ENCODE data around the gene PTRHD1. TPM values are rescaled to one million over a fixed set of nuclear protein-coding genes. Genes with fewer than 3 reads are reported as not detected.

Gene PTRHD1
- total RNA-seq, 4 donors from 2014 or later, result 10.2 to 35.1 (median 23.3) TPM

- no peak for TF ChIP-seq CTCF (IDR thresholded peaks at IDR 0.05; ENCODE audit: low read depth)
Measured at GRCh38 chr2:24774373-24774772, 18.8 kb downstream of the PTRHD1 start.

- TF ChIP-seq CTCF (IDR thresholded peaks at IDR 0.05; ENCODE audit: low read depth), result no peak
Measured at GRCh38 chr2:24771764-24772586, 21.2 kb downstream of the PTRHD1 start.

- TF ChIP-seq CTCF (IDR thresholded peaks at IDR 0.05; ENCODE audit: low read depth), result no peak
Measured at GRCh38 chr2:24771061-24771460, 22.1 kb downstream of the PTRHD1 start.

GRCh38 chr2:24768601-24769000, 24.6 kb downstream of the PTRHD1 start:
- no peak for TF ChIP-seq CTCF (IDR thresholded peaks at IDR 0.05; ENCODE audit: low read depth)

- no peak for TF ChIP-seq CTCF (IDR thresholded peaks at IDR 0.05; ENCODE audit: low read depth)
Measured at GRCh38 chr2:24768013-24768412, 25.2 kb downstream of the PTRHD1 start.

GRCh38 chr2:24766609-24767008, 26.6 kb downstream of the PTRHD1 start:
- TF ChIP-seq CTCF (IDR thresholded peaks at IDR 0.05; ENCODE audit: low read depth), result no peak

GRCh38 chr2:24763843-24764242, 29.3 kb downstream of the PTRHD1 start:
- TF ChIP-seq CTCF (IDR thresholded peaks at IDR 0.05; ENCODE audit: low read depth), result no peak
